ENCODE measurements around the gene FCRLB. TPM values are rescaled to one million over a fixed set of nuclear protein-coding genes. Genes with fewer than 3 reads are reported as not detected.

The FCRLB gene
- polyA plus RNA-seq, 2 of the 4 experiments (the other 2 are of a cell fraction) = 0.48 to 0.75 TPM

DNA sequence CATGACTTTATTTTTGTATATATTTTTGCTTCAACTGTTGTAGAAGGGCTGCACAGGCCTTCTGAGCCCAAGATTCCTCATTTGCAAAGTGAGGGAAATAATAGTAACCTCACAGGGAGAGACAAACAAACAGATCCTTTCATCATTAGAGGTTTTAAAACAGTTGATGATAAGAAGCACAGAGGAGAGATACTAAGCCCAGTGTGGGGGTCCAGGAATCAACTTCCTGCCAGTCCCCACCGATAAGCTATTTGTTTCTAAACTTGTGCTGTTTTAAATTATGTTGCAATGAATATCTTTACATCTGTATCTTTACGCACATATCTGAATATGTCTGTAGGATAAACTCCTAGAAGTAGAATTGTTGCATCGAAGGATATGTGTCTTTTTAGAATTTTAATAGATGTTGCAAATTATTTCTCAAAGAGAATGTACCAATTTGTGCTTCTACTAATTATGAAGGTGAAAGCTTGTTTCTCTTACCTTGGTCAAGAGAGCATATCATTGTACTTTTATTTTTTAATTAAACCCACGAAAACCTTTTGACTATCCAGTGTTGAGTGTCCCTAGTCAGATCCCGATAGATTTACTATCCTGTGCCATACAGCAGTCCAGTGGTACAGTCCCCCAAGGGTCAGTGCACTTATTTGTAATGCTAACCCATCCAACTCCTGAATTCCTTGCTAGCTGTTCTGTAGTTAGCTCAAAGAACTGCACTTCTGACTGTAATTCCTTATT lies 10.8 kb downstream of the FCRLB start:
- Histone ChIP-seq H3K4me1 (peaks cover 29% of the 10 kb centered on the region), H3K4me3 (no peak overlapping the region), H3K27ac (no peak overlapping the region), H3K4me2 (no peak overlapping the region), H3K9me3 (no peaks in the 10 kb centered on the region)
- 72% methylated on average over 5 of the region's 5 CpGs for WGBS (ENCODE audit: missing lambda C conversion rate)
- CTCF ChIA-PET = interaction anchor here (0.8 to 1.3 kb wide), 4 partner anchors 9 to 292 kb away, joined by 3 to 6 read pairs (median 4); no protein-coding TSS in a partner anchor
- DNase-seq (ENCODE audit: low read depth in 1 of 2, low spot score in 1 of 2) = no peak
- FAIRE-seq = no peak
- POLR2A ChIA-PET = interaction anchor here (0.9 kb wide), 1 partner anchor 17 kb away, joined by 3 read pairs; the partner anchor contains the start of gene DUSP12
- no peak for ATAC-seq
- TF ChIP-seq CHD2 (IDR thresholded peaks at IDR 0.05; ENCODE audit: low read length, partially characterized antibody) (no peak), HOXB5 (CRISPR knock-in tag; IDR thresholded peaks at IDR 0.05) (no peak), EHF (CRISPR knock-in tag; IDR thresholded peaks at IDR 0.05) (no peak), NPAS2 (CRISPR knock-in tag; IDR thresholded peaks at IDR 0.05; ENCODE audit: borderline replicate concordance) (no peak), RAD21 (conservative IDR thresholded peaks at IDR 0.05 in 1 of 2, IDR thresholded peaks at IDR 0.05 in 1 of 2) (no peak), HEYL (CRISPR knock-in tag; IDR thresholded peaks at IDR 0.05) (no peak), MAZ (IDR thresholded peaks at IDR 0.05; ENCODE audit: borderline replicate concordance, low read depth, low read length) (no peak), RNF2 (IDR thresholded peaks at IDR 0.05; ENCODE audit: borderline replicate concordance, low read depth) (no peak), MYC (IDR thresholded peaks at IDR 0.05; ENCODE audit: borderline replicate concordance, low read length) (no peak), TFCP2L1 (CRISPR knock-in tag; IDR thresholded peaks at IDR 0.05) (no peak), GATA3 (IDR thresholded peaks at IDR 0.05; ENCODE audit: borderline replicate concordance) (no peak), ESRRA (IDR thresholded peaks at IDR 0.05; ENCODE audit: borderline replicate concordance, low read length) (no peak), POLR2A (IDR thresholded peaks at IDR 0.05; ENCODE audit: low read length) (no peak), TP53 (CRISPR knock-in tag; IDR thresholded peaks at IDR 0.05) (no peak), SMC3 (IDR thresholded peaks at IDR 0.05) (no peak)
- TF ChIP-seq, protein P1, sequence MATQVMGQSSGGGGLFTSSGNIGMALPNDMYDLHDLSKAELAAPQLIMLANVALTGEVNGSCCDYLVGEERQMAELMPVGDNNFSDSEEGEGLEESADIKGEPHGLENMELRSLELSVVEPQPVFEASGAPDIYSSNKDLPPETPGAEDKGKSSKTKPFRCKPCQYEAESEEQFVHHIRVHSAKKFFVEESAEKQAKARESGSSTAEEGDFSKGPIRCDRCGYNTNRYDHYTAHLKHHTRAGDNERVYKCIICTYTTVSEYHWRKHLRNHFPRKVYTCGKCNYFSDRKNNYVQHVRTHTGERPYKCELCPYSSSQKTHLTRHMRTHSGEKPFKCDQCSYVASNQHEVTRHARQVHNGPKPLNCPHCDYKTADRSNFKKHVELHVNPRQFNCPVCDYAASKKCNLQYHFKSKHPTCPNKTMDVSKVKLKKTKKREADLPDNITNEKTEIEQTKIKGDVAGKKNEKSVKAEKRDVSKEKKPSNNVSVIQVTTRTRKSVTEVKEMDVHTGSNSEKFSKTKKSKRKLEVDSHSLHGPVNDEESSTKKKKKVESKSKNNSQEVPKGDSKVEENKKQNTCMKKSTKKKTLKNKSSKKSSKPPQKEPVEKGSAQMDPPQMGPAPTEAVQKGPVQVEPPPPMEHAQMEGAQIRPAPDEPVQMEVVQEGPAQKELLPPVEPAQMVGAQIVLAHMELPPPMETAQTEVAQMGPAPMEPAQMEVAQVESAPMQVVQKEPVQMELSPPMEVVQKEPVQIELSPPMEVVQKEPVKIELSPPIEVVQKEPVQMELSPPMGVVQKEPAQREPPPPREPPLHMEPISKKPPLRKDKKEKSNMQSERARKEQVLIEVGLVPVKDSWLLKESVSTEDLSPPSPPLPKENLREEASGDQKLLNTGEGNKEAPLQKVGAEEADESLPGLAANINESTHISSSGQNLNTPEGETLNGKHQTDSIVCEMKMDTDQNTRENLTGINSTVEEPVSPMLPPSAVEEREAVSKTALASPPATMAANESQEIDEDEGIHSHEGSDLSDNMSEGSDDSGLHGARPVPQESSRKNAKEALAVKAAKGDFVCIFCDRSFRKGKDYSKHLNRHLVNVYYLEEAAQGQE (IDR thresholded peaks at IDR 0.05) = no peak
- TF ChIP-seq, protein P2, sequence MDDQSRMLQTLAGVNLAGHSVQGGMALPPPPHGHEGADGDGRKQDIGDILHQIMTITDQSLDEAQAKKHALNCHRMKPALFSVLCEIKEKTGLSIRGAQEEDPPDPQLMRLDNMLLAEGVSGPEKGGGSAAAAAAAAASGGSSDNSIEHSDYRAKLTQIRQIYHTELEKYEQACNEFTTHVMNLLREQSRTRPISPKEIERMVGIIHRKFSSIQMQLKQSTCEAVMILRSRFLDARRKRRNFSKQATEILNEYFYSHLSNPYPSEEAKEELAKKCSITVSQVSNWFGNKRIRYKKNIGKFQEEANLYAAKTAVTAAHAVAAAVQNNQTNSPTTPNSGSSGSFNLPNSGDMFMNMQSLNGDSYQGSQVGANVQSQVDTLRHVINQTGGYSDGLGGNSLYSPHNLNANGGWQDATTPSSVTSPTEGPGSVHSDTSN (IDR thresholded peaks at IDR 0.05) = no peak
- TF ChIP-seq, protein P3, sequence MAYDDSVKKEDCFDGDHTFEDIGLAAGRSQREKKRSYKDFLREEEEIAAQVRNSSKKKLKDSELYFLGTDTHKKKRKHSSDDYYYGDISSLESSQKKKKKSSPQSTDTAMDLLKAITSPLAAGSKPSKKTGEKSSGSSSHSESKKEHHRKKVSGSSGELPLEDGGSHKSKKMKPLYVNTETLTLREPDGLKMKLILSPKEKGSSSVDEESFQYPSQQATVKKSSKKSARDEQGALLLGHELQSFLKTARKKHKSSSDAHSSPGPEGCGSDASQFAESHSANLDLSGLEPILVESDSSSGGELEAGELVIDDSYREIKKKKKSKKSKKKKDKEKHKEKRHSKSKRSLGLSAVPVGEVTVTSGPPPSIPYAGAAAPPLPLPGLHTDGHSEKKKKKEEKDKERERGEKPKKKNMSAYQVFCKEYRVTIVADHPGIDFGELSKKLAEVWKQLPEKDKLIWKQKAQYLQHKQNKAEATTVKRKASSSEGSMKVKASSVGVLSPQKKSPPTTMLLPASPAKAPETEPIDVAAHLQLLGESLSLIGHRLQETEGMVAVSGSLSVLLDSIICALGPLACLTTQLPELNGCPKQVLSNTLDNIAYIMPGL (CRISPR knock-in tag; IDR thresholded peaks at IDR 0.05; ENCODE audit: borderline replicate concordance) = no peak
- TF ChIP-seq, protein P4, sequence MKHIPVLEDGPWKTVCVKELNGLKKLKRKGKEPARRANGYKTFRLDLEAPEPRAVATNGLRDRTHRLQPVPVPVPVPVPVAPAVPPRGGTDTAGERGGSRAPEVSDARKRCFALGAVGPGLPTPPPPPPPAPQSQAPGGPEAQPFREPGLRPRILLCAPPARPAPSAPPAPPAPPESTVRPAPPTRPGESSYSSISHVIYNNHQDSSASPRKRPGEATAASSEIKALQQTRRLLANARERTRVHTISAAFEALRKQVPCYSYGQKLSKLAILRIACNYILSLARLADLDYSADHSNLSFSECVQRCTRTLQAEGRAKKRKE (CRISPR knock-in tag; IDR thresholded peaks at IDR 0.05; ENCODE audit: low read depth) = no peak

Measured in A549 (cell line).